Fibroblast of lung (primary cell): ENCODE results near the gene ADAM29.

ENCODE experiments used
- EZH2 ChIP-seq: IDR thresholded peaks from 2 replicates; pipeline ENCODE4 v1.5.1; 2012; ENCODE audit warnings: low read length, control low read depth, mild to moderate bottlenecking; ENCODE audit errors: missing control alignments
- TF ChIP-seq, protein P1 (sequence below), 2 donors: IDR thresholded peaks in 1 of 2; conservative IDR thresholded peaks in 1 of 2; 1 replicate in 1 of 2; 2 replicates in 1 of 2; pipeline ENCODE4 v1.5.1; 2011 to 2012; ENCODE audit warnings: low read length in 2 of 2, control low read depth in 1 of 2, inconsistent platforms in 1 of 2, low read depth in 1 of 2, mild to moderate bottlenecking in 1 of 2

DNA sequence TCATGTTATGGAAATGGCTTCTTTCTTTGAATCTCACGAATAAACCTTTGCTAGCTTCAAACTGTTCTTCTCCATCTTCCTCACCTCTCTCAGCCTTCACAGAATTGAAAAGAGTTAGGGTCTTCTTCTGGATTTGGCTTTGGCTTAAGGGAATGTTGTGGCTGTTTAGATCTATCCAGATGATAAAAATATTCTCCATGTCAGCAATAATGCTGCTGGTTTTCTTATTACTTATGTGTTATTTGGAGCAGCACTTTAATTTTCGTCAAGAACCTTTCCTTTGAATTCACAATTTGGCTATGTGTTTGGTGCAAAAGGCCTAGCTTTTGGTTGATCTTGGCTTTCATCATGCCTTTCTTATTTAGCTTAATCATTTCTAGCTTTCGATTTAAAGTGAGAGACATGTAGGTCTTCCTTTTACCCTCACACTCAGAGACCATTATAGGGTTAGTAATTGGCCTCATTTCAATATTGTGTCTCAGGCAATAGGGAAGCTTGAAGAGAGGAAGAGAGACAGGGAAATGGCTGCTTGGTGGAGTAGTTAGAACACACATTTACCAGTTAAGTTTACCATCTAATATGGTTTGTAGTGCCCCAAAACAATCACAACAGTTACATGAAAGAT, 5.1 kb upstream of the ADAM29 start:
- TF ChIP-seq, protein P1, sequence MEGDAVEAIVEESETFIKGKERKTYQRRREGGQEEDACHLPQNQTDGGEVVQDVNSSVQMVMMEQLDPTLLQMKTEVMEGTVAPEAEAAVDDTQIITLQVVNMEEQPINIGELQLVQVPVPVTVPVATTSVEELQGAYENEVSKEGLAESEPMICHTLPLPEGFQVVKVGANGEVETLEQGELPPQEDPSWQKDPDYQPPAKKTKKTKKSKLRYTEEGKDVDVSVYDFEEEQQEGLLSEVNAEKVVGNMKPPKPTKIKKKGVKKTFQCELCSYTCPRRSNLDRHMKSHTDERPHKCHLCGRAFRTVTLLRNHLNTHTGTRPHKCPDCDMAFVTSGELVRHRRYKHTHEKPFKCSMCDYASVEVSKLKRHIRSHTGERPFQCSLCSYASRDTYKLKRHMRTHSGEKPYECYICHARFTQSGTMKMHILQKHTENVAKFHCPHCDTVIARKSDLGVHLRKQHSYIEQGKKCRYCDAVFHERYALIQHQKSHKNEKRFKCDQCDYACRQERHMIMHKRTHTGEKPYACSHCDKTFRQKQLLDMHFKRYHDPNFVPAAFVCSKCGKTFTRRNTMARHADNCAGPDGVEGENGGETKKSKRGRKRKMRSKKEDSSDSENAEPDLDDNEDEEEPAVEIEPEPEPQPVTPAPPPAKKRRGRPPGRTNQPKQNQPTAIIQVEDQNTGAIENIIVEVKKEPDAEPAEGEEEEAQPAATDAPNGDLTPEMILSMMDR (conservative IDR thresholded peaks at IDR 0.05 in 1 of 2, IDR thresholded peaks at IDR 0.05 in 1 of 2; ENCODE audit: low read depth in 1 of 2, low read length in 2 of 2): no peak
- no peak for TF ChIP-seq EZH2
